IPS-NIHi11 (cell line): ENCODE measurements around the gene LRP4.
"Not testable (repeated sequence)": the region's sequence is repeated elsewhere in the genome, so short reads cannot be mapped to it uniquely, and the experiment has no call there.

Experiments
- DNase-seq: peaks from one replicate; pipeline ENCODE4 v3.0.0; 2012; ENCODE audit warnings: mixed read lengths, low spot score

Gene LRP4, protein sequence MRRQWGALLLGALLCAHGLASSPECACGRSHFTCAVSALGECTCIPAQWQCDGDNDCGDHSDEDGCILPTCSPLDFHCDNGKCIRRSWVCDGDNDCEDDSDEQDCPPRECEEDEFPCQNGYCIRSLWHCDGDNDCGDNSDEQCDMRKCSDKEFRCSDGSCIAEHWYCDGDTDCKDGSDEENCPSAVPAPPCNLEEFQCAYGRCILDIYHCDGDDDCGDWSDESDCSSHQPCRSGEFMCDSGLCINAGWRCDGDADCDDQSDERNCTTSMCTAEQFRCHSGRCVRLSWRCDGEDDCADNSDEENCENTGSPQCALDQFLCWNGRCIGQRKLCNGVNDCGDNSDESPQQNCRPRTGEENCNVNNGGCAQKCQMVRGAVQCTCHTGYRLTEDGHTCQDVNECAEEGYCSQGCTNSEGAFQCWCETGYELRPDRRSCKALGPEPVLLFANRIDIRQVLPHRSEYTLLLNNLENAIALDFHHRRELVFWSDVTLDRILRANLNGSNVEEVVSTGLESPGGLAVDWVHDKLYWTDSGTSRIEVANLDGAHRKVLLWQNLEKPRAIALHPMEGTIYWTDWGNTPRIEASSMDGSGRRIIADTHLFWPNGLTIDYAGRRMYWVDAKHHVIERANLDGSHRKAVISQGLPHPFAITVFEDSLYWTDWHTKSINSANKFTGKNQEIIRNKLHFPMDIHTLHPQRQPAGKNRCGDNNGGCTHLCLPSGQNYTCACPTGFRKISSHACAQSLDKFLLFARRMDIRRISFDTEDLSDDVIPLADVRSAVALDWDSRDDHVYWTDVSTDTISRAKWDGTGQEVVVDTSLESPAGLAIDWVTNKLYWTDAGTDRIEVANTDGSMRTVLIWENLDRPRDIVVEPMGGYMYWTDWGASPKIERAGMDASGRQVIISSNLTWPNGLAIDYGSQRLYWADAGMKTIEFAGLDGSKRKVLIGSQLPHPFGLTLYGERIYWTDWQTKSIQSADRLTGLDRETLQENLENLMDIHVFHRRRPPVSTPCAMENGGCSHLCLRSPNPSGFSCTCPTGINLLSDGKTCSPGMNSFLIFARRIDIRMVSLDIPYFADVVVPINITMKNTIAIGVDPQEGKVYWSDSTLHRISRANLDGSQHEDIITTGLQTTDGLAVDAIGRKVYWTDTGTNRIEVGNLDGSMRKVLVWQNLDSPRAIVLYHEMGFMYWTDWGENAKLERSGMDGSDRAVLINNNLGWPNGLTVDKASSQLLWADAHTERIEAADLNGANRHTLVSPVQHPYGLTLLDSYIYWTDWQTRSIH (N-terminal part only)

DNA sequence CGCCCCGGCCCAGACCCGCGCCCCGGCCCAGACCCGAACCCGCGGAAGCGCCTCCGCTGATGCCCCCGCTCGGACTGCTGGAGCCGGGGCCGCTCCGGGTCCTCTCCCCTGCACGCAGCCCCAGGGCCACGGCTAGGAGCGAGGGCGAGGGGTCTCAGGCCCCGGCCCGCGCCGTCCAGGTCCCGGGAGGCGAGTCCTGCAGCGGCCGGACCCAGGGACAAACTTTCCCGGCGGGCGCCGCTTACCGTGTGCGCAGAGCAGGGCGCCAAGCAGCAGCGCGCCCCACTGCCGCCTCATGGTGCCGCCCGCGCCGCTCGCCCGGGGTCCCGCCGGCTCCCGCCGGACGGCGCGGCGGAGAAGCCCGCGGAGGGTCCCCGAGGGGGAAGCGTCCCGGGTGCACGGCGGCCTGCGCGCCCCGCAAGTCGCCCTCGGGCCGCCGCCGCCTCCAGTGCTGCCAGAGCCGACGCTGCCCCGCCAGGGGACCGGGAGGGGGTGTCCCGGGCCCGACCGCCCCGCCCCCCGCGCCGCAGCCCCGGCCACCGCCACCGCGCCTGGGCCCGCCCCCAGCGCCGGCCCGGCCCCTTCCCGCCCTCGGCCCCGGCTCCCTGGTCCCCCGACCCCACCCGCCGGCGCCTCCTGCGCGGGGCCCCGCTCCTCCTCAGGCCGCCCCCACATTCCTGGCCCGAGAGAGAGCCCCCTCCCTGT lies at the start of gene LRP4:
Gene LRP4 (minus strand): TSS at position 468 of the 705 bp plus-strand sequence. CDS start 171 bp downstream, at position 297.
- DNase-seq, result peak; percentile 88

DNA sequence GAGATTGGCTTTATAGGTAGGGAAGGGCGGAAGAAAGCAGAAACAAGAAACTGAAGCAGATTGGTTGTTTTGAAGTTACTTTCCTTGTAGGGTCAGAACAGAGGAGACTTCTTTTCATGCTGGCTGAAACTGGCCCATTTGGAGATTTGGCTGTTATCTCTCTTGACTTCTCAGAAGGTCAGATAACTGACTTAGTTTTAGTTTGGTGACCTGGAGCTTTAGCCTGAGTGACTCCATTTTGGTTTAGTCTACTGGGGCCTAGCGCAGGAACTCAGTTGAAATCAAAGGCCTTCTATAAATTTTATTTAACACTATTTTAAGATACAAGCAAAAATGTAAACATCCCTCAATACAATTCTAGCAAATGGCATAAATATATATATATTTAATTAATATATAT lies 49.6 kb upstream of the LRP4 start:
- DNase-seq, result no peak

DNA sequence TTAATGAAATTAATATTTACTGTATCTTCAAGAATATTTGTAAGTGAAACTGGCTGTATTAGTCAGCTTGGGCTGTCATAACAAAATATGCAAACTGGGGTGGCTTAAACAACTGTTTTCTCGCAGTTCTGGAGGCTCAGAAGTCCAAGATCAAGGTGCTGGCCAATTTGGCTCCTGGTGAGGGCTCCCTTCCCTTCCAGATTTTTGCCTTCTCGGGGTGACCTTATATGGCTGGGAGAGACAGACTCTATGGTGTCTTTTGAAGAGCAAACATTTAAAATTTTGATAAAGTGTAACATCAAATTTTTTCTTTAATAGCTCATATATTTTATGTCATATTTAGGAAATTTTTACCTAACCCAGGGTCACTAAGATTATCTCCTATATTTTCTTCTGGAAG lies 48.4 kb upstream of the LRP4 start:
- no peak for DNase-seq

DNA sequence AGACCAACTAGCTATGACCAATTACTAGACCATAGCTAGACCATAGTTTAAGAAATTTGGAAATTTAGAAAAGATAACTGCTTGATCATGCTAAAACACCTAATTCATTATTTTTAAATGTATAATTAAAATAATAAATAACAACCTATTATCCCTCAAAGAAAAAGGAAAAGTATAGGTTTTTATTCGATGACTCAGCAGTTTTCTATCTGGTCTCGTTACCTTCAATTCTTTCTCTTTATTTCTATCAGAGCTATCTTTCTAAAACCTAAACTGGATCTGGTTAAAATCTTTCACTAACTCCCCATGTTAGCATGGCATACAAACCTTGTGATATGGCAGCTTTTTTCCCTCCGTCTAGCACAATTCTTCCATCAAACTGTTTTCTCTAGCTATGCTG lies 45.5 kb upstream of the LRP4 start:
- no peak for DNase-seq

DNA sequence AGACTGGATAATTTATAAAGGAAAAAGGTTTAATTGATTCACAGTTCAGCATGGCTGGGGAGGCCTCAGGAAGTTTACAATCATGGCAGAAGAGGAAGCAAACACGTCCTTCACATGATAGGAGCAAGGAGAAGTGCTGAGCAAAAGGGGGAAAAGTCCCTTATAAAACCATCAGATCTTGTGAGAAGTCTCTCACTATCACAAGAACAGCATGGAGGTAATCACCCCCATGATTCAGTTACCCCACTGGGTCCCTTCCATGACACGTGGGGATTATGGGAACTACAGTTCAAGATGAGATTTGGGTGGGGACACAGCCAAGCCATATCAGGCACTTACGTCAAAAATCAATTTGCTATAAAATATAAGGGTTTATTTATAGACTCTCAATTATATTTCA lies 43.5 kb upstream of the LRP4 start:
- not testable (repeated sequence) for DNase-seq

DNA sequence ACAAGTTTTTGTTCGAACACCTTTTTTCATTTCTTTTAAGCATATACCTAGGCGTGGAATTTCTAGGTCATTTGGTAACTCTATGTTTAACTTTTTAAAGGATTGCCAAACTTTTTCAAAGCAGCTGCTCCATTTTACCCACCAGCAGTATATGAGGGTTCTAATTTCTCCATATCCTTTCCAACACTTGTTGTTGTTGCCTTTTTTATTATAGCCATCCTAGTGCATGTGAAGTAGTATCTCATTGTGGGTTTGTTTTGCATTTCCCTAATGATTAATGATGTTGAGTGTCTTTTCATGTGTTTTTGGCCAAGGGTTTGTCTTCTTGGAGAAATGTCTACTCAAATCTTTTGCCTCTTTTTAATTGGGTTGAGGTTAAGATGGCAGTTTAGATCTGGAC lies 42.7 kb upstream of the LRP4 start:
- DNase-seq, result no peak

DNA sequence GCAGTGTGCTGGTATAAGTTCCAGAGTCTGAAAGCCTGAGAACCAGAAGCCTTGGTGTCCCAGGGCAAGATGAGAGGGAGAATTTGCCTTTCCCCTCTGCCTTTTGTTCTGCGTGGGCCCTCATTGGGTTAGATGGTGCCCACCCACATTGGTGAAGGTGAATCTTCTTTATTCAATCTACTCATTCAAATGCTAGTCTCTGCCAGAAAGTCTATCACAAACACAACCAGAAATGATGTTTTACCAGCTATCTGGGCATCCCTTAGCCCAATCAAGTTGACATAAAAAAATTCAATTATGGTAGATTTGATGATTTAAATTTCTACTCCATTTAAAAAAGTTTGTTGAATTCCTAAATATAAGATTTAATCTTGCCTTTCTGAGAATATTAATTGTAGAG lies 40.4 kb upstream of the LRP4 start:
- DNase-seq, result no peak

DNA sequence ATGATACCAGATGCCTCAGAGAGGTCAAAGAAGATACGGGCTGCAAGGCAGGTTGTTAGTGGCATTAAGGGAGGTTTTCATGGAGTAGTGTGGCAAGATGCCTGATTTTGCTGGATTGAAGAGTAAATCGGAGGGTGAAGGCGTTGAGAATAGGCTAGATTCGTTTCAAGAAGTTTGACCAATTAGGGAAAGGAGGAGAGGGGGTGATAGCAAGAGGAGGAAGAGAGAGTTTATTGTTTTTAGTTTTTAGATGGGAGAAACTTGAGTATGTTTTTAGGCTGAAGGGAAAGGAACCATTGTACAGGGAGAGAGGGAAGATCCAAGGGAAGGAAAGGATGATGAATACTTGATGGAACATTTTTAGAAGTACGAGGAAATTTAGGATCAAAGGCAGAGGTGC lies 34.7 kb upstream of the LRP4 start:
- DNase-seq, result no peak

DNA sequence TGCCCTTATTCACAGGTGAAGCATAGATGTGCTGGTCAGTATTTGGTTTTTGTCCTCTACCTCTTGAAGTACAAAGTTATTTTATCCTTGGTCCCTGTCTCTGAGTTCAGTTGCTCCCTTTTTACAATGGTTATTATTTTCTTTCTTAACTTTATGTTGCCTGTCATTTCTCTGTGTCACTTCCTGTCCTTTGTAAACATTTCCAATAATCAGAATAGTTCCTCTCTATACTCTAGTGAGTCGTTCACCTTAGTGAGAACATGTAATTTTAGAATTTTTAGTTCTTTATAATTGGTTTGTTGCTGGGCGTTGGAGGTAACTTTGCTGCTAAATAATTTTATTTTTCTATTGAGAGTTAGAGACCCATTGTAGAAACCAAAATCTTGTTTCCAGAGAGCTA lies 34.2 kb upstream of the LRP4 start:
- no peak for DNase-seq

DNA sequence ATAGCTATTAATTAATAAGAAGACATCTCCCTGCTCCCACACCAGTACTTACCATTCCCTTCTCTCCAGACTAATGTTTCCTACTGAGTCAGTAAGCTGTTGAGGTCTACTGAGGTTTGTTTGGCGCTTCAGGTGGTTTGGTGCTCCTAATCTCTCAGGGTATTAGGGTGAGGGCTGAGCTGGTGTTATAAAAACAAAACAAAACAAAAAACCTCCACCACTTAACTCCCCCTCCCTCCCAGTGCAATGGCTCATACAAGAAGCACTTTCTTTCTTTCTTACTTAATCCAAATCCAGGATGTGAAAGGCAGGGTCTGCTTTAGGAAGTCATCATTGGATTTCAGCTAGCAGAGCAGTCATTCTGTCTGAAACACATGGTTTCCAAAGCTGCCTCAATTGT lies 33.5 kb upstream of the LRP4 start:
- no peak for DNase-seq

DNA sequence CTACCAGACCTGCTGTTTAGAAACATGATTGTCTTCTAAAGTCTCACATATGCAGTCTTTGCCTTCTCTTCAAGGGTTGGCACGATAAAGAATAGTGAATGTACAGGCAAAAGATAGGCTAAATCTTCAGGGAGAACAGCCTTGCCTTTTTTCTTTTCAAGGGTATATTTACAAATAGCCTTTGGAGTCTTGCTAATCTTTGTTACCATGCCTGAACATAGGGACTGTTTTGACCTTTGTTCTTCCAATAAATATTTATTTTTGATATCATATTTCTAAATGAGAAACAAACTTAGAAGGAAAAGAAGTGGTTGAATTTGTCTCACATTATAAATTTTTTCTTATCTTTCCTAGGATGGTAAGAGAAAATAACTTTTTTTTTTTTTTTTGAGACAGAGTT lies 30.9 kb upstream of the LRP4 start:
- no peak for DNase-seq

DNA sequence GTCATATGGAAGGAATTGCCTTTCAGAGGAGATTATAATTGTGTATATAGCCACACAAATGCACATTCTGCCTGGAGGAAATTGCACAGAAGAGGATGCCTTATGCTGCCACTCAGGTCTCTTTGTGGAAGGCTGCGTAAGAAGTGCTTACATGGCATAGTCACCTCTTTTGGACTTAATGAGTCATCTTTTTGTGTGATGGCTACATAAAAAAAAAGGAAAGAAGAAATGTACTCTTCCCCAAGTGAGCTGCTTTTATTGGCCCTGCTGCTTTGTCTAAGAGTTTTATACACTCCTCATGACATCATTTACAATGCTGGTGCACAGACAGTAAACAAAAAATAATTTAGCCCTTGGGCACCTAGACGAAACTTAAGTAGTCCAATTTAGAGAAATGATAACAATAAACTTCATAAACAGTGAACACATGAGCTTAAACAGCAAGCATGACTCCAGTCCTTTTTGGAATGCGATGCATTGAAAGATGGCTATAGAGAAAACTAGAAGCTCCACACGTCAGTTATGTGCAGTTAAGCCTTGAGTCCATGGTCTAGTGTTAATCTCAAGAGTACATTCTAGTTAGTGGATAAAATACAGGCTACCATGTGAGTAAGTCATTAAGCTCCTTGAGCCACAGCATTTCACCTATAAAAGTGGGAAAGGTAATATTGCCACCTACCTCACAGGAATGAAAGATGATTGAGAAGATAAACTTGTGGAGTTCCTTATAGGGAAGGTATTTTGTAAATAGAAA lies 30.2 kb upstream of the LRP4 start:
- DNase-seq, result no peak

DNA sequence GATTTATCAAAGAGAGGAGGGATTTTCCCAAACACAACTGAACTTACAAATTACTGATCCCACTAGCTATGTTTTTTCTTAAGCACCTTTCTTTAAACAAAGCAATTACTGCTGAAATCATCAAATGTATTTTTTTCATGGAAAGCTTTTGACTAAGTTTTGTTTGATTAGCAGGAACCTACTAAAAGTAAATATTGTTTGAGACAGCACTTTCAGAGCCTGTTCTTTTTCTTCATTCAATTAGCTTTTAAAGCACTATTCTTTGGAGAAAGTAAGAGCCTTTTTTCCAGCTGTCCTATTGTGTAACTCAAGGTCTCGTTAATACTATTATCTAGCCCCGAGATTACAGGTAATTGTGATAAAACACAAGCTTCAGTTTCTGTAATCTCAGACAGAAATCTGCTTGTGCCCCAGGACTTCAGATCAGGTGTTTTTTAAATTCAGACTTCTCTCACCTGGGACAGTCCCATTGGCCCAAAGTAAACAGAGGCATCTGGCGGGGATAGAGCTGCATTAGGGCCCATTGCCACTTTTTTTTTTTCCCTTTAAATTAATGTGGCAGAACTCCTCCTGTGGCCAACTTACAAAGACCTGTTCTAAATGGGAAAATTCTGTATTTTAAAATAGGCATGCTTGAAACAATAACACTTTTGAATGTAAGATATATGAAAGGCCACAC lies 29.2 kb upstream of the LRP4 start:
- DNase-seq, result no peak

DNA sequence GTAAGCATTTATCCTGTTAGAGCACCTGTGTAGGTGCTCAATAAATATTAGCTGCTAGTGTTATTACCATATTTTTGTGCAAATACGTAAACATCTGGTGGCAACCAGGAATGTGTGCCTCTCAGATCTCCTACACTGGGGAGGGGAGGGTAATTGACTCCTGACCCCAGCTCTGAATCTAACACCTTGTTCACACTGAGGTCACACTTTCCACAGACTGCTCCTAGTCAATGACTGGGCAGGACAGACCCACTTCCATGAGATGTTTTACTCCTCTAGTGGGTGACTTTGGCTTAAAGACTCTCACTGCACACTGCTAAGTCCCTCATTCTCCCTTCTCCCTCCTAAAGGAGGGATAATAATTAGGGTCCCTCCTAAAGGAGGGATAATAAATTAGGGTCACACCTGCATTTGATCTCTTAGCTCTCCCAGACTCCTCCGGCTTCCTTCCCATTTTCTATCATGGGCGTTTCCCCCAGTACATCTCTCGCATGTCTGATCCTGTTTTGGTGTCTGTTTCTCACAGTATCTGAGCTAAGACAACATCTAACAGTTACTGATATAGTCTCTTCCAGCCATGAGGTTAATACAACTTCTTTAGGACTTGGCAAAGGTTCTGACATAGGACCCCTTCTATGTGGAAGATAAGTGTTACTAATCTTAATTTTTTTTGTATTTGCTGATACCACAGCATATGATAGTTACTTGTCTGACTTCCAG lies 26.2 kb upstream of the LRP4 start:
- no peak for DNase-seq

DNA sequence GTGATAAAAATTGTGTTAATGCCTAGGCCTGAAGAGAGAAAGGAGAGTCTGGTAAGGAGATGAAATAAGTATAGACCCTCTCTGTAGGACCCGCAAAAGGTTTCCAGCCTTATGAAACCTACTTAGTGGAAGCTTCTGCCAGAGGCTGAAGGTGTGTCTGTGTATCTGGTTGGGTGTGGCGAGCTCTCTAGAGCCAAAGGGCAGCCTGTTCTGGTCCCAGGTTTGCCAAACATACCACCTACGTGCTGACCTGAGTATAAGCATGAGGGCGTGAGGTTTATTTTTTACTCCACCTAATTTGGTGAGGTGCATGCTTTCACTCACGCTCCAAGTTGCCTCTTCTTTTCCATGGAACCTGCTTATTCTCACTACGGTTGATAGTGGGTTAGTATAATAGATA lies 23.8 kb upstream of the LRP4 start:
- no peak for DNase-seq

DNA sequence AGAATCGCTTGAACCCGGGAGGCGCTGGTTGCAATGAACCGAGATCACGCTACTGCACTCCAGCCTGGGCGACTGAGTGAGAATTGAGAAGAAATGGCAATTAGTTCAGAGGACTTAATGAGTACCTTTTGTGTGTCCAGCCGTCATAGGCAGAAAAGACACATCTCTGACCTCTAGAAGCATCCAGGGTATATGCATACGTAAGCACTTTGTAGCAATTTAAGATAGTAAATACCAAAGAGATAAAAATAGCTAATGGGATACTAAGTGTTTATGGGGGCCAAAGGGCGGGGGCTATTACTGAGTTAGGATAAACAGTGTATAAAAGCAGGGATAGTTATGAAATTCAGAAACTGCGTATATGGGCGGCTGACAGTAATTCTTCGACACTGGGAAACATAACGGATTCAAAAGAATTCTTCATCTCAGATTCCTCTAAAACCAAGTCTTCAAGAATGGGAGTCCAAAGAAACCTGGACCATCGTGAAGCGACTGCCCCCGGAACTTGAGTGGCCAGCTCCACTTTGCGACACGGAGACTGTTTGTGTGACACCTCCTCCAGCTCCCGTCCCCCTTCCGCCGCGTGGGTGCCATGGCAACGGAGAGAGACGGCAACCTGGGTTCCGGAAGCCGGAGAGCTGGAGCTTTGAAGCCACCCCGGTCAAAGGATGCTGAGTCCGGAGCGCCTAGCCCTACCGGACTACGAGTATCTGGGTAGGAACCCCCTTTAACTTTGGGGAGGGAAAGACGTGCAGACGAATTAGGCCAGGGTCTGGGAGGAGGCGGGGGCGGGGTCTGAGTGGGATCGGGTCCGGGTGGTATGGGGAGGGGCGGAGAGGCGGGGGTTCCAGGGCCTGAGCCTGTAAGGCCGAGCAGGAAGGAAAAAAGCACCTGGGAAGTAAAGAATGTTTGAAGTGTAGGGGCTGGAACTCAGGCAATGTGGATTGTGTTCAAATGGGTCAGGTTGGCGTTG lies 18.1 kb upstream of the LRP4 start, which contains the start of gene CSTPP1:
Gene CSTPP1 (plus strand): TSS at position 624 of the 973 bp plus-strand sequence. CDS start 45 bp downstream, at position 669.
- peak; percentile 99 for DNase-seq

DNA sequence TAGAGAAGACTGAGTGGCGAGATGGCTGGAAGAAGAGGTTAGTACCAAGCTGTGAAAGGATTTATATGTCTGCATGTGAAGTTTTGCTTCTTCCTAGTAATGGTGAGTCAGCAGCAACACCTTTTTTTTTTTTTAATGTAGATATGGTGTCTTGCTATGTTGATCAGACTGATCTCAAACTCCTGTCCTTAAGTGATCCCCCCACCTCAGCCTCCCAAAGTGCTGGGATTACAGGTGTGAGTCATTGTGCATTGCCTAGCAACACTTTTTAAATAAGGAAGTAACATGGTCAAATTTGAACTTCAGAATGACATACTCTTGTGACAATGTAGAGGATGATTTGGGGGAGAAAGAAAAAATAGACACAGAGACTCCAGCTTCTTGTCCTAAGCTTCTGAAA lies 11.7 kb upstream of the LRP4 start:
- DNase-seq, result no peak

DNA sequence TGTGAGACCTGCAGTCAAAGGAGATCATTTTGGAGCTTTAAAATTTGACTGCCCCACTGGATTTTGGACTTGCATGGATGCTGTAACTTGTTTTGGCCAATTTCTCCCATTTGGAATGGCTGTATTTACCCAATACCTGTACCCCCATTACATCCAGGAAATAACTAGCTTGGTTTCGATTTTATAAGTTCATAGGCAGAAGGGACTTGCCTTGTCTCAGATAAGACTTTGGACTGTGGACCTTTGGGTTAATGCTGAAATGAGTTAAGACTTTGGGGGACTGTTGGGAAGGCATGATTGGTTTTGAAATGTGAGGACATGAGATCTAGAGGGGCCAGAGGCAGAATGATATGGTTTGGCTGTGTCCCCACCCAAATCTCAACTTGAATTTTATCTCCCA lies 10.4 kb upstream of the LRP4 start:
- not testable (repeated sequence) for DNase-seq
